ENCODE results near the gene UBE2N.
"Not testable (repeated sequence)": the region's sequence is repeated elsewhere in the genome, so short reads cannot be mapped to it uniquely, and the experiment has no call there.

UBE2N gene

DNA sequence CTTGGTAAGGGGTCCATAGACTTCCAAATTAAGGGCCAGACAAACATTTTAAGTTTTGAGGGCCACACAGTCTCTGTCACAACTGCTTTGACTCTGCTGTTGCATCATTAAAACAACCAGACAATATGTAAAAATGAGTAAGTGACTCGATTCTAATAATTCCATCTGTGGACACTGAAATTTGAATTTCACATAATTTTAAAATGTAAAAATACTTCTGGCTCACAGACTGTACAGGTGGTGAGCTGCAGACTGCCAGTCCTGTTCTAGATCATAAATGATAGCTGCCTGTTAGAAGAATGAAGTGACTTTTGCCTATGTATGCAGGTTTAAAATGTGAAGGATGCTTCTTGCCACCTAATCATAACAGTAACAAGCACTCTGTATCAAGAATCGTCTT is 48.3 kb downstream of the UBE2N start:
- Histone ChIP-seq H3K4me1 (ENCODE audit: control insufficient read depth, insufficient read depth, low read length) (peaks cover 24% of the 10 kb centered on the region), H3K27ac (ENCODE audit: low read length) (no peak overlapping the region)

DNA sequence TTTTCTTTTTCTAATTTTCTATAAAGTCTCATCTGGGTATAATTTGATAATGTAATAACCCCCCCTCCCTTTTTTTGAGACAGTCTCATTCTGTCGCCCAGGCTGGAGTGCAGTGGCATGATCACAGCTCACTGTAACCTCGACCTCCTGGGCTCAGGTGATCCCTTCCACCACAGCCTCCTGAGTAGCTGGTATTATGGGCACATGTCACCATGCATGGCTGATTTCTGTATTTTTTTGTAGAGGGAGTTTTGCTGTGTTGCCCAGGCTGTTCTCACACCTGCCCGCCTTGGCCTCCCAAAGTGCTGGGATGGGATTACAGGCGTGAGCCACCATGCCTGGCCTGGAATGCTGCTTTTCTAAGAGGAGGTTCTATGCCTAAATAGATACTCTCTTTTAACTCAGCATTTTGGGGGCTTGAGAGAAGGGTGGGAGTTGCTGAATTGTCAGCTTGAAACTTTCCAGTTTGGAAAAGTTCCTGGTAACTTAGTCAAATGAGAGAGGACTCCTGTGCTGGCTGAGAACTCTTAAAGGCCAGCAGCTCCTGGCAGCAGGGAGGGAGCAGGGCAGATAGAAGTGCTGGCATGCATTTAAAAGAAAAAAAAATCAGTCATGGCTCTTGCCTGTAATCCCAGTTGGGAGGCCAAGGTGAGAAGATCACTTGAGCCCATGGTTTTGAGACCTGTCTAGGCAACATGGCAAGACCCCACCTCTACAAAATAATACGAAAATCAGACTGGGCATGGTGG is 51.0 kb downstream of the UBE2N start:
- Histone ChIP-seq H3K4me1 (ENCODE audit: control insufficient read depth, insufficient read depth, low read length) (peaks cover 21% of the 10 kb centered on the region), H3K4me3 (ENCODE audit: low read length in 2 of 2) (peak overlapping the region in 1 of 2 donors; percentile 11), H3K36me3 (ENCODE audit: control insufficient read depth in 2 of 2, insufficient read depth in 2 of 2, low read length in 2 of 2) (peaks cover under 1 to 3% of the 10 kb centered on the region in 2 donors), H3K27ac (ENCODE audit: low read length) (no peak overlapping the region), H3K9me3 (ENCODE audit: control insufficient read depth in 2 of 2, low read length in 2 of 2) (no peaks in the 10 kb centered on the region), H3K27me3 (ENCODE audit: control insufficient read depth in 1 of 2, insufficient read depth in 2 of 2, low read length in 2 of 2) (no peaks in the 10 kb centered on the region), H3K9ac (ENCODE audit: low read length in 2 of 2) (no peak overlapping the region)

More for the DNA sequence above, 48.3 kb downstream of the UBE2N start:
- Histone ChIP-seq H3K9me3 (ENCODE audit: control insufficient read depth in 2 of 2, low read length in 2 of 2) (no peaks in the 10 kb centered on the region), H3K4me3 (ENCODE audit: low read length in 2 of 2) (no peak overlapping the region), H3K36me3 (ENCODE audit: control insufficient read depth in 2 of 2, insufficient read depth in 2 of 2, low read length in 2 of 2) (peaks cover 7 to 10% of the 10 kb centered on the region in 2 donors), H3K27me3 (ENCODE audit: control insufficient read depth in 1 of 2, insufficient read depth in 2 of 2, low read length in 2 of 2) (no peaks in the 10 kb centered on the region), H3K9ac (ENCODE audit: low read length in 2 of 2) (no peak overlapping the region)

DNA sequence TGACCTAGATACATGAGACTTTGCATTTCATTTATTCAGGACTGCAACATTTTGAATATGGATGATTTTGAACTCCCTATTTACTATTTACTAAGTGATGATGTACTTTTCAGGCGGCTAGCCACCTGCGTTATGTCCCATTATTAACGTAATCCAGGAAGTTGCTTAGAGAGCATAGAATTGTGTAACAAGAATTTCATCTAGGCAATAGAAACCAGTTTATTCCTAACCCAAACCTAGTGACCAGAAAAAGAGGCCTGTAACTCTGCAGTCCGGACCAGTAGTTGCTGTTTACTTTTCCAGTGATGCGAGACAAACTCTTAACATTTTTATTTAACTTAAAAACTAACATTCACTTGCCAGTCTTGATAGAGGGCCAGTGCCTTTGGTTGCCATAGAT is 51.7 kb downstream of the UBE2N start:
- H3K9me3 ChIP-seq (ENCODE audit: control insufficient read depth in 2 of 2, low read length in 2 of 2), result no peaks in the 10 kb centered on the region
- peaks cover 27% of the 10 kb centered on the region for H3K4me1 ChIP-seq (ENCODE audit: control insufficient read depth, insufficient read depth, low read length)
- no peak overlapping the region for H3K9ac ChIP-seq (ENCODE audit: low read length in 2 of 2)
- no peak overlapping the region for H3K27ac ChIP-seq (ENCODE audit: low read length)
- peaks cover 0 to 3% of the 10 kb centered on the region in 2 donors for H3K36me3 ChIP-seq (ENCODE audit: control insufficient read depth in 2 of 2, insufficient read depth in 2 of 2, low read length in 2 of 2)
- H3K27me3 ChIP-seq (ENCODE audit: control insufficient read depth in 1 of 2, insufficient read depth in 2 of 2, low read length in 2 of 2), result no peaks in the 10 kb centered on the region
- no peak overlapping the region for H3K4me3 ChIP-seq (ENCODE audit: low read length in 2 of 2)

DNA sequence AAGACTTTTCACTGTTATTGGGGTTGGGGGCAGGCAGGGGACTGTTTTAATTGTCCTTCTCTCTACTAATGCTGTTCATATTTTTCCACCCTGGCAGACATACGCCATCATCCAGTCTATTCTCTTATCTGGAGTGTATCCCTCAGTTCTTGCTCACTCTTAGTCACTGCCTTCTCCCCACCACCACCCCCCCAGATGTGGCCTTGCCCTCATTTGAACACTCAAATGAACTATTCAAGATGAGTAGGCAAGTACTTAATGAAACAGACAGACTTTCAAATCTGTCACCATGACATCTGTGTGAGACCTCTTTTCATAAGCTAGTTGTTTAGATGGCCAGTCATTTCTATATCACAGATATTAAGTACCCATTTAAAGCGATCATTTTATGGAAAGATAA is 54.0 kb downstream of the UBE2N start:
- Histone ChIP-seq H3K36me3 (ENCODE audit: control insufficient read depth in 2 of 2, insufficient read depth in 2 of 2, low read length in 2 of 2) (peaks cover 0 to 3% of the 10 kb centered on the region in 2 donors), H3K27me3 (ENCODE audit: control insufficient read depth in 1 of 2, insufficient read depth in 2 of 2, low read length in 2 of 2) (no peaks in the 10 kb centered on the region), H3K4me3 (ENCODE audit: low read length in 2 of 2) (no peak overlapping the region), H3K4me1 (ENCODE audit: control insufficient read depth, insufficient read depth, low read length) (peaks cover 33% of the 10 kb centered on the region), H3K9ac (ENCODE audit: low read length in 2 of 2) (no peak overlapping the region), H3K9me3 (ENCODE audit: control insufficient read depth in 2 of 2, low read length in 2 of 2) (no peaks in the 10 kb centered on the region), H3K27ac (ENCODE audit: low read length) (no peak overlapping the region)

DNA sequence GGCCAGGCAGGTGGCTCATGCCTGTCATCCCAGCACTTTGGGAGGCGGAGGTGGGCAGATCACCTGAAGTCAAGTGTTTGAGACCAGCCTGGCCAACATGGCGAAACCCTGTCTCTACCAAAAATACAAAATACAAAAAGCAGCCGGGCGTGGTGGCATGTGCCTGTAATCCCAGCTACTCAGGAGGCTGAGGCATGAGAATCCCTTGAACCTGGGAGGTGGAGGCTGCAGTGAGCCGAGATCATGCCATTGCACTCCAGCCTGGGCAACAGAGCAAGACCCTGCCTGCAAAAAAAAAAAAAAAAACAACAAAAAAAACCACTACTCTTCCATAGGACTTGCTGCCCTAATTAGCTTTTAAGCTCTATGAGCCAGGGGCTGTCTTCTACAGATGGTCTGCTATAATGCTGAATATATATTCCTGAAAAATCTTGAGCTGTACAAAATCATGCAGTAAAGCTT is 59.7 kb downstream of the UBE2N start:
- H3K27ac ChIP-seq (ENCODE audit: low read length), result peak overlapping the region; percentile 6
- not testable (repeated sequence) for H3K9me3 ChIP-seq (ENCODE audit: control insufficient read depth in 2 of 2, low read length in 2 of 2); H3K9ac ChIP-seq (ENCODE audit: low read length in 2 of 2); H3K27me3 ChIP-seq (ENCODE audit: control insufficient read depth in 1 of 2, insufficient read depth in 2 of 2, low read length in 2 of 2); H3K36me3 ChIP-seq (ENCODE audit: control insufficient read depth in 2 of 2, insufficient read depth in 2 of 2, low read length in 2 of 2)
- peak overlapping the region; percentile 97 to 99 for H3K4me3 ChIP-seq (ENCODE audit: low read length in 2 of 2)
- H3K4me1 ChIP-seq (ENCODE audit: control insufficient read depth, insufficient read depth, low read length), result peaks cover 28% of the 10 kb centered on the region

DNA sequence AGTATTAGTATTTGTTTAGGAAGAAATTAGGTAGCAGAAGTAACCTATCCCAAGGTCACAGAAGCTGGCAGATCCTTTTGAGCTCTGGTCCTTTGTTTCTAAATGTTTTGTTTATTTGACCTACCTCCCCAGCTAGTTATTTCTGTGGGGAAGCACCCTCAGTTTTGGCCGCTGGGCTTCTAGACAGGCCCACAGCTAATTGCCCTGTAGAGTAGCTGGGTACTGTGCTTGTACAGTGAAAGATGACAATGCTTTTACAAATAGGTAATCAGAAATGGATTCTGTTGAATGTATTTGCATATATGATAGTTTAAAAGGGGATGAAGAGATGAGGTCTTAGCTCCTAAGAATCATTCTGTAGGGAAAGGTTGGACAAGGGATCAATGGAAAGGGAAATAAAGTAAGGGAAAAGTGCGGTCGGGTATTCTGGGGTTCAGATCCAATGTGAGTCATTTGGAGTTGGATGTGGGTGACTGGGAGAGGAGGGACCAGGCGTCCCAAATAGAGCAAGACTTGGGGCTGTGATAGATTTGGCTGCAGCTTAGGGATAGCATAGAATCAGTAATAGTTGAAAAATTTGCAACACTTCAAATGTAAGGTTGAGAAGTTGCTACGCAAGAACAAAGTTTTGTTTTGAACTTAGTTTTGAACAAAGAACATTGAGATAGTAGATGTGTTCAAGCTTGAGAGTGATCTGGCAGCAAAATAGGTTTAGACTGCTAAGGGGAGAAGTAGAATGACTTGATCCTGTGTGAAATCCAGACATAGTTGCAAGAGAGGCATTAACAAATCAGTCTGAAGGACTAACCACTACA is 60.4 kb downstream of the UBE2N start:
- Histone ChIP-seq H3K4me1 (ENCODE audit: control insufficient read depth, insufficient read depth, low read length) (peaks cover 34% of the 10 kb centered on the region), H3K27ac (ENCODE audit: low read length) (peak overlapping the region; percentile 6), H3K27me3 (ENCODE audit: control insufficient read depth in 1 of 2, insufficient read depth in 2 of 2, low read length in 2 of 2) (no peaks in the 10 kb centered on the region), H3K9me3 (ENCODE audit: control insufficient read depth in 2 of 2, low read length in 2 of 2) (no peaks in the 10 kb centered on the region), H3K36me3 (ENCODE audit: control insufficient read depth in 2 of 2, insufficient read depth in 2 of 2, low read length in 2 of 2) (no peaks in the 10 kb centered on the region), H3K4me3 (ENCODE audit: low read length in 2 of 2) (peak overlapping the region; percentile 97 to 99), H3K9ac (ENCODE audit: low read length in 2 of 2) (peak overlapping the region; percentile 31 to 85)

DNA sequence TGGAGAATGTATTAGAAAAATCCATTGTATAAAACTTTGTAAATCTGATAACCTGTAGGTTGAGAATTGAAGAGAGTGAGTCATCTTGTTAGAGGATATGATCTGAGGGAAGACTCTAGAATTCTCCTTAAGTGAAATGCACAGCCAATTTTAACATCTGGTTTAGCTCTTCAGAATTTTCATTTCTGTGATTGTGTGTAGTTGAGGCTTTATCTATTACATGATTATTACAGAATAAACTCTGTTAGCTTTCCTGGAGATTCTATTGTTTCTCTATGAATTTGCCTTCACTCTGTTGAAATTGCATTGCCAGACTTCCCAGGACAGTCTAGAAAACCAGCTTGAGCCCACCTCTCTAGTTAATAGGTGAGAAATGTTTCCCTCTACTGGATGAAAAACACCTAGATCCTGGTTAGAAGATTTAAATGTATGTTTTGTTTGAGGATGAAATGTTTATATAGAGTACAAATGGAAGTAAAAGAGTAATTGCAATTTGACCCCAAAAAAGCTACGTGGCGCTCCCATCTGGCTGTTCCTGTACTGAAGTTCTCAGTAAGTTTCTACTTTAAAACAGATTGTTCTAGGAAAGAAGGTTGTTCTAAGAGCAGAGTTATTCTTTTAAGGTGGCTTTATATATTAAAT is 61.1 kb downstream of the UBE2N start:
- peak overlapping the region; percentile 97 to 99 for H3K4me3 ChIP-seq (ENCODE audit: low read length in 2 of 2)
- H3K9ac ChIP-seq (ENCODE audit: low read length in 2 of 2), result peak overlapping the region; percentile 85 to 95
- peaks cover 37% of the 10 kb centered on the region for H3K4me1 ChIP-seq (ENCODE audit: control insufficient read depth, insufficient read depth, low read length)
- H3K27me3 ChIP-seq (ENCODE audit: control insufficient read depth in 1 of 2, insufficient read depth in 2 of 2, low read length in 2 of 2), result no peaks in the 10 kb centered on the region
- no peaks in the 10 kb centered on the region for H3K36me3 ChIP-seq (ENCODE audit: control insufficient read depth in 2 of 2, insufficient read depth in 2 of 2, low read length in 2 of 2)
- H3K27ac ChIP-seq (ENCODE audit: low read length), result no peak overlapping the region
- no peaks in the 10 kb centered on the region for H3K9me3 ChIP-seq (ENCODE audit: control insufficient read depth in 2 of 2, low read length in 2 of 2)

DNA sequence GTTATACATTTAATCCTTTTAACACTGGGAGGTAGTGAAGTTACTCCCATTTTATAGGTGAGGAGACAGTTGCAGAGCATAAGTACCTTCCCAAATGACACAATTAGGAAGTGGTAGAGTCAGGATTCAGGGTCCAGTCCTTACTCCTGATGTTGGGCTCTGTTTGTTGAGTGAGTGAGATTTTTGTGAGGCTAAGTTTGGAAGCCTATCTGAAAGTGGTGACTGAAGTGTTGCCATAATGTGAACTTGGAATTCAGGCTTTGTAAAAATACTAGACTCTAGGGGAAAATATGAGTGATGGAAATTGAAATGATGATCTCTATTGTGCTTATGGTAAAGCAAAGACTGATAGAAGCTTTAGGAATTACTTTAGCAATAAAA is 61.8 kb downstream of the UBE2N start:
- peaks cover 34% of the 10 kb centered on the region for H3K4me1 ChIP-seq (ENCODE audit: control insufficient read depth, insufficient read depth, low read length)
- H3K27ac ChIP-seq (ENCODE audit: low read length), result peak overlapping the region; percentile 88
- H3K4me3 ChIP-seq (ENCODE audit: low read length in 2 of 2), result peak overlapping the region; percentile 97 to 99
- no peaks in the 10 kb centered on the region for H3K27me3 ChIP-seq (ENCODE audit: control insufficient read depth in 1 of 2, insufficient read depth in 2 of 2, low read length in 2 of 2)
- no peaks in the 10 kb centered on the region for H3K36me3 ChIP-seq (ENCODE audit: control insufficient read depth in 2 of 2, insufficient read depth in 2 of 2, low read length in 2 of 2)
- peak overlapping the region; percentile 85 to 95 for H3K9ac ChIP-seq (ENCODE audit: low read length in 2 of 2)
- no peaks in the 10 kb centered on the region for H3K9me3 ChIP-seq (ENCODE audit: control insufficient read depth in 2 of 2, low read length in 2 of 2)

DNA sequence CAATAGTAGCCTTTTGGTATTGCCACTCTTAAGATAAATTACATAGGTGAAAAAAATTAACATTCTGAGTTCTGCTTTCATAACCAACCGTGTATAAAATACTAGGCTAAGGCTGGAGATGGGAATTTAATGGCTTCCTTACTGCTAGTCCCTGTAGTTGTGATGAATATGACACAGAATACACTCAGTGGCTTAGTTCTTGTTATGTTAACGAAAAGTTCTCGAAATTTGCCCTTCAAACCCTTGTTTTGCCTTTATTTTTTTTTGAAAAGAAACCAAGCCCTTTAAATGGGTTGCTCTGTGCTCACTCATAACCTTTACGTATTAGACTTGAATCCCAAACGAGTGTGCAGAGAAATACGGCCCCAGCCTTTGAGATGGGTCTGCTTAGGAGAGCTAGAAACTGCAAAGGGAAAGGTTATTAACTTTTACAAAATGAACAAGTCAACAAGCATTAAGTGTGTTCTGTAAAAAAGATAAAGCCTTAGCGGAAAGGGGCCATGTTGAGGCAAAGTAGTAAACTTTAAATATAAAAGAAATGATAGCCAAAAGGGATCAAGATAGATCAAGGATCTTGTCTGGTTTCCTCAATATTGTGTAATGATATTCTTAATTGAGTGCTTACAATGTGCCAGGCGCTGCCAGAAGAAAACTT is 62.3 kb downstream of the UBE2N start:
- no peaks in the 10 kb centered on the region for H3K27me3 ChIP-seq (ENCODE audit: control insufficient read depth in 1 of 2, insufficient read depth in 2 of 2, low read length in 2 of 2)
- no peaks in the 10 kb centered on the region for H3K36me3 ChIP-seq (ENCODE audit: control insufficient read depth in 2 of 2, insufficient read depth in 2 of 2, low read length in 2 of 2)
- H3K4me1 ChIP-seq (ENCODE audit: control insufficient read depth, insufficient read depth, low read length), result peaks cover 38% of the 10 kb centered on the region
- H3K9ac ChIP-seq (ENCODE audit: low read length in 2 of 2), result peak overlapping the region; percentile 85 to 95
- H3K27ac ChIP-seq (ENCODE audit: low read length), result peak overlapping the region; percentile 88
- H3K9me3 ChIP-seq (ENCODE audit: control insufficient read depth in 2 of 2, low read length in 2 of 2), result no peaks in the 10 kb centered on the region
- H3K4me3 ChIP-seq (ENCODE audit: low read length in 2 of 2), result peak overlapping the region; percentile 97 to 99

DNA sequence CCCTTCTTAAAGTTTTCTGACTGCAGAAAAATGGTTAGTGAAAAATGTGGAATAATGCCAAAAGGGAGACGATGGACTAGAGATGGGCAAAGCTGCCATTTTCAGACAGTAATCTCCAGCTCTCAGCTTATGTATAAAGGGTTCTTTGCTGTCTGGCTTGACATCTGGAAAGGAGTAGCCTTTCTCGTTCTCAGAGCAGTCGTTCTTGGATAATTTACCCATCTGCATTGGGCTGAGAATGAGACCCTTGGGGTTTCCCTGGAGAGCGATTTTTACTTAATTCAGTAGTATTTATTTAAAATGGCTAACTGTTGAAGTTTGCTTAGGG is 62.8 kb downstream of the UBE2N start:
- Histone ChIP-seq H3K27me3 (ENCODE audit: control insufficient read depth in 1 of 2, insufficient read depth in 2 of 2, low read length in 2 of 2) (no peaks in the 10 kb centered on the region), H3K27ac (ENCODE audit: low read length) (peak overlapping the region; percentile 88), H3K4me3 (ENCODE audit: low read length in 2 of 2) (peak overlapping the region; percentile 97 to 99), H3K36me3 (ENCODE audit: control insufficient read depth in 2 of 2, insufficient read depth in 2 of 2, low read length in 2 of 2) (no peaks in the 10 kb centered on the region), H3K9ac (ENCODE audit: low read length in 2 of 2) (peak overlapping the region; percentile 85 to 95), H3K9me3 (ENCODE audit: control insufficient read depth in 2 of 2, low read length in 2 of 2) (no peaks in the 10 kb centered on the region), H3K4me1 (ENCODE audit: control insufficient read depth, insufficient read depth, low read length) (peaks cover 43% of the 10 kb centered on the region)

All from stomach smooth muscle (tissue), 2 donors.